HEK293T (cell line): ENCODE data around the gene CNST.

Experiments used
- BHLHE40 ChIP-seq: fragments of 450-650 bp; IDR thresholded peaks from 2 replicates; pipeline ENCODE4 v1.6.1; 2016; ENCODE audit warnings: mild to moderate bottlenecking, moderate library complexity, borderline replicate concordance
- ELF4 ChIP-seq: fragments of 450-650 bp; IDR thresholded peaks from 2 replicates; pipeline ENCODE4 v1.6.1; 2017; ENCODE audit warnings: antibody characterized with exemption
- FOXA1 ChIP-seq: fragments of 450-650 bp; IDR thresholded peaks from 2 replicates; pipeline ENCODE4 v1.6.1; 2016; ENCODE audit warnings: mild to moderate bottlenecking
- NFRKB ChIP-seq: fragments of 450-650 bp; IDR thresholded peaks from 2 replicates; pipeline ENCODE4 v1.6.1; 2016; ENCODE audit warnings: mild to moderate bottlenecking, moderate library complexity
- SP1 ChIP-seq: fragments of 450-650 bp; IDR thresholded peaks from 2 replicates; pipeline ENCODE4 v1.6.1; 2017
- TARDBP ChIP-seq: fragments of 450-650 bp; IDR thresholded peaks from 2 replicates; pipeline ENCODE4 v1.6.1; 2016

GRCh38 chr1:246705368-246705767, 139.1 kb downstream of the CNST start:
- TF ChIP-seq ELF4 (no peak), NFRKB (no peak), FOXA1 (no peak), SP1 (no peak), BHLHE40 (no peak), TARDBP (no peak)
